ENCODE measurements around the gene GSE1.

DNA sequence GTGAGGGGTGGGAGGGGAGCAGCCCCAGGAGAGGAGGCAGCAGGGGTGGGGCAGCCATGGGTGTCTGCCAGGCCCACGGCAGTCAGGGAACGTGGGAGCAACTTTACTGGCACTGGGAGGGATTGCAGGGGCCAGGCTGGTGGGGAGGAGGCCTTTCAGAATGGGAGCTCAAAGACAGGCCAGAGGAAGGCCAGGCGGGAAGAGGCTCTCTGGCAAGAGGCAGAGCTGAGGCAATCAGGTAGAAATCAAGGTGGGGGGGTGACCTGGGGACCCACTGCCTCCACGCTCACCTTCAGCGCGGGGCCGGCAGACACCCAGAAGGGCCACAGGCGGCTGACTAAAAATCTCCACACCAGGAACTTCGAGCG is 11.9 kb upstream of the GSE1 start:
- TF ChIP-seq, protein P1, sequence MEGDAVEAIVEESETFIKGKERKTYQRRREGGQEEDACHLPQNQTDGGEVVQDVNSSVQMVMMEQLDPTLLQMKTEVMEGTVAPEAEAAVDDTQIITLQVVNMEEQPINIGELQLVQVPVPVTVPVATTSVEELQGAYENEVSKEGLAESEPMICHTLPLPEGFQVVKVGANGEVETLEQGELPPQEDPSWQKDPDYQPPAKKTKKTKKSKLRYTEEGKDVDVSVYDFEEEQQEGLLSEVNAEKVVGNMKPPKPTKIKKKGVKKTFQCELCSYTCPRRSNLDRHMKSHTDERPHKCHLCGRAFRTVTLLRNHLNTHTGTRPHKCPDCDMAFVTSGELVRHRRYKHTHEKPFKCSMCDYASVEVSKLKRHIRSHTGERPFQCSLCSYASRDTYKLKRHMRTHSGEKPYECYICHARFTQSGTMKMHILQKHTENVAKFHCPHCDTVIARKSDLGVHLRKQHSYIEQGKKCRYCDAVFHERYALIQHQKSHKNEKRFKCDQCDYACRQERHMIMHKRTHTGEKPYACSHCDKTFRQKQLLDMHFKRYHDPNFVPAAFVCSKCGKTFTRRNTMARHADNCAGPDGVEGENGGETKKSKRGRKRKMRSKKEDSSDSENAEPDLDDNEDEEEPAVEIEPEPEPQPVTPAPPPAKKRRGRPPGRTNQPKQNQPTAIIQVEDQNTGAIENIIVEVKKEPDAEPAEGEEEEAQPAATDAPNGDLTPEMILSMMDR (IDR thresholded peaks at IDR 0.05): no peak
- no peak for TF ChIP-seq EP300 (IDR thresholded peaks at IDR 0.05; ENCODE audit: low read depth)
